GM18511 (cell line): ENCODE data around the gene RASAL2.

Experiments used
- ATAC-seq: cut with Tn5 transposase; IDR thresholded peaks from one replicate; pipeline ENCODE4 v1.9.1; 2021; ENCODE audit warnings: mild to moderate bottlenecking, moderate library complexity; ENCODE audit not compliant: unreplicated experiment

The RASAL2 gene

DNA sequence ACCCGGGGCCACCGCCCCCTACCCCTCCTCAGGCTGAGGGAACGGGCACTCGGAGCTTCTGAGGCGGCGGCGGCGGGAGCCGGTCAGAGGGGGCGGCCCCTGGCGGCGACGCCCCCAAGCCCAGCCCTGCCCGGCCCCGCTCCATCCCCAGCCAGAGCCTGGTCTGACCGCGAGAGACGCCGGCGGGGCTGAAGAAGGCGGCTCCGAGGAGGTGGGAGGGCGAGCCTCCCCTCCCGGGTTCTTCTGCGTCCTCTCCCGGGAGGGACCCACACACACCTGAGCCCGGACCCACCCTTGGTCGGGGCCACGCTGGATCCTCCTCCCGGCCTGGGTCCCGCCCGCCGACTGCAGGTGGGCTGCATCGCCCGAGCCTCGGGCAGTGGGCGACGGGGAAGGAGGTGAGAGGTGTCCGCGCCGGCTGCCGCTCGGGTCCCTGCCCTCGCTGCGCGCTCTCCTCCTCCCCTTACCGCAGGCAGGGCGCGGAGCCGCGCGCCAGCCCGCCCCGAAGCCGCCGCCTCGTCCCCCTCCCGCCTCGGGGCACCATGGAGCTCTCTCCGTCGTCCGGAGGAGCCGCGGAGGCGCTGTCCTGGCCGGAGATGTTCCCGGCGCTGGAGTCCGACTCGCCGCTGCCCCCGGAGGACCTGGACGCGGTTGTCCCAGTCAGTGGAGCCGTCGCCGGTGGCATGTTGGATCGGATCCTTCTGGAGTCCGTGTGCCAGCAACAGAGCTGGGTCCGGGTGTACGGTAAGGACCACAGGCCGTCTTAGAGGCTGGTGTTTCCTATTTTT is at the start of gene RASAL2:
Gene RASAL2, plus strand, starts transcription at position 154 of the 788 bp plus-strand sequence. Its CDS starts 389 bp downstream, at position 543.
- ATAC-seq: peak; percentile 52

DNA sequence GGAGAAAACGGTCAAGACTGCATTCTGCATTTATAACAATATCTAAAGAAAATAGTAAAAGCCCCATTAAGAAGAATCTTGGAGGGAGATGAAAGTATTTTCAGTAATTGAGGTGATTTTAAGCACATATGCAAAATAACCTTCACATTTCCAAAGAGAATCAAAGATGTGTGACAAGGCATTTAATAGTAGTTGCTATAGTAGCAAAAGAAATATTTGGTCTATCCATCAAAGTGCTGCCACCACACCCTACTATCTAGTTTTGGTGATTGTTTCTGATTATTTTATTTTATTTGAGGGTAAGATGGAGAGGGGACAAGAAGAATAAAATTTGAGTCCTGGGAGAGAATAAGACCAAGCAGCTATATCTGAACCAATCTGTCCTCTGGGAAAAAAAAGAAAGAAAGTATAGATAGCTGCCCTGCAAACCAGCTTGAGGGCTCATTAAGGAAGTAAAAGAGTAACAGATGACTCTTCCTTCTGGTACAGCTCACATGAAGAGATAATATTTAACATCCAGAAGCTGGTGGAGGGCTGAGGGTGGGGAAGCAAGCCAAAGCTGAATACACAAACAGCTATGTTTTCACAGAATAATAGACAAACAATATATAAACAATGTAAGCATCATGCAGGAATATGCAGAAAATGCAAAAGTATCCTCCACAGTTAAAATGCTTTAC is 47.2 kb upstream of the RASAL2 start:
- no peak for ATAC-seq

DNA sequence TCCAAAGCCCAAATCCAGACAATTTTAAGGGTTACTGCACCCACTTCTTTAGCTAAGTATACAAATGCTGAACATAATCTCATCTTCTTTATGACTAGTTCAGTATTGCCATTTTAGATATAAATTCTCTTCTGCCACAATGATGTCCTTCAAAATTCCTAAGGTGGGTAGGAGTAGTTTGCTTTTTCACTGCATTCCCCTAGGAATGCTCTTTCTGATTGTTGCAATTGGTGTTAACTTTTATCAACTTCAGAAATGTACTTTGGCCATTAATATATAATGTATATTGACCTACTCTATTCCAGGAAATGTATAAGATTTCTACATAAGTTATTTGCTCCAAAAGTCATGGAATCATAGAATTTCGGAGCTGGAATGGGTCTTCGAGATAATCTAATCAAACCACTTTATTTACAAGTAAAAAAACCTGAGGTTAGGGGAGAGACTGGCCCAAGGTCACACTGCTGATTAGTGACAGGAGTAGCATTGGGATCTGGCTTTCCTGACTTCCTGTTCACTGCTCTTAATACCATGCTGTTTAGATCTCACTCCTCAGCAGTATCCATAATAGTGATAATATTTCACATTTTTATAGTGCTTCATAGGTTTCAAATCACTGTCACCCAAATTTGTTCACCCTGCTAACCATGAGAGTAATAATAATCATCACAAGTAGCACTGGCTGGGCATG is 46.4 kb upstream of the RASAL2 start:
- no peak for ATAC-seq

DNA sequence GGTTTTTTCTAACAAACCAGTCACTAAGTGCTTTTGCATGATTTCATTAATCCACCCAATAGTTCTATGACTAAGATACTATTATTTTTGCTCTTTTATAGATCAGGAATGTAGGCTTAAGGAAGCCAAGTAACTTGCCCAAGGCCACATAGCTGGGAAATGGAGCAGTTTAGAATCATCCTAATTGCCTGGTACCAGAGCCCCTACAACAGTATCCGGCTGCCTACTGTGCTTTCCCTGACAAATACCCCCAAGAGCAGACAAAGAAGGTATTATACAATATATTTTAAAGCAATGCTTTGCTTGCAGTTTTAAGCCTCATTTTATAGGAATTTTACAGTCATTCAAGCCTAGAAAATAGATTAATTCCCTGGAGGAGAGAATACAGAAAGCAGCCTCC is 45.5 kb upstream of the RASAL2 start:
- ATAC-seq: no peak

DNA sequence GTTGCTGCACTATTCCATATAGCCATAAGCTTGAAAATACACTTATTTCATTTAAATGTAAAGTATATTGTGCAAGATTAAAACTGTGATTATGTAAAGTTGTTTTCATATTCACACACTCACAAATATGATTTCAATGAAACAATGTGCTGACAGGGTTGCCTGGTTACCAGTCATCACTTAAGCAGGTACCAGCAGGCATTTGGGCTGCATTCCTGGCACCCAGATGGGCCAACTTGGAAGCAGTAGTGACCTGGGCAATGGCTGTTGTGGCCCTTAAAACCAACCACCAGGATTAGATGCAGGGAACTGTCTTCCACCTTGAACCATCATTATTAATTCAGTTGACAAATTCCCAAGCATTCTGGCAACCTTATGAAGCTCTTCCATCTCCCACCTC is 45.0 kb upstream of the RASAL2 start:
- no peak for ATAC-seq

DNA sequence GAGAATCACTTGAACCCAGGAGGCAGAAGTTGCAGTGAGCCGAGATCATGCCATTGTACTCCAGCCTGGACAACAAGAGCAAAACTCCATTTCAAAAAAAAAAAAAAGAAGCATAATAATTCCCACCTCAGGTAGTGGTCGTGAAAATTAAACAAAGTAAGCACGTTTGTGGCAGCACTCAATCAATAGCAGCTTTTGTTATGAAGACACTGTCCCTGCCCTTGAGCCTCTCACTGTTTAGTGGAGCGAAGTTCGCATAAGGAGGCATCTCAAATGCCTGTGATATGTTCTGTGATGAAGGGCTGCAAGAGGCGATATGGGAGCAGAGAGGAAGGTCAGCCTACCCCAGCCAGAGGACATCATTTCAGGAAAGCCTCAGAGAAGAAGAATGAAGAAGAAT is 43.8 kb upstream of the RASAL2 start:
- no peak for ATAC-seq

DNA sequence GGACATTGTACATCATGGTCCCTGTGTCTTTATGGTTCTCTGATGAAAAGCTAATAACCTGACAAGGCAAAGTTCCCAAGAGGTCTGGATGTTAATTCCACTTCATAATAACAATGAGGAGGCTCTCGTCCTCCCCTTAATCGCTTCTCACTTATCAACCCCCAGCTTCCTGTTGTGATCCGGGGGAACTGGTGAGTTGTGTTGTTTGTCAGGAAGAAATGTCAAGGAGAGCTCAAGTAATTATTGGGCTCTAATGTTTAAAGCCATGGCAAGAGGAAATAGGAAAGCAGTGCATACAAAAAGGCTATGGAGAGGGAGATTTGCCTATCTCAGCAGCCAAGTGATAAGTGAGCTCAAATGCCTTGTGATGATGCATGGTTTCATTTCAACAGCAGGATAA is 42.8 kb upstream of the RASAL2 start:
- ATAC-seq: no peak

DNA sequence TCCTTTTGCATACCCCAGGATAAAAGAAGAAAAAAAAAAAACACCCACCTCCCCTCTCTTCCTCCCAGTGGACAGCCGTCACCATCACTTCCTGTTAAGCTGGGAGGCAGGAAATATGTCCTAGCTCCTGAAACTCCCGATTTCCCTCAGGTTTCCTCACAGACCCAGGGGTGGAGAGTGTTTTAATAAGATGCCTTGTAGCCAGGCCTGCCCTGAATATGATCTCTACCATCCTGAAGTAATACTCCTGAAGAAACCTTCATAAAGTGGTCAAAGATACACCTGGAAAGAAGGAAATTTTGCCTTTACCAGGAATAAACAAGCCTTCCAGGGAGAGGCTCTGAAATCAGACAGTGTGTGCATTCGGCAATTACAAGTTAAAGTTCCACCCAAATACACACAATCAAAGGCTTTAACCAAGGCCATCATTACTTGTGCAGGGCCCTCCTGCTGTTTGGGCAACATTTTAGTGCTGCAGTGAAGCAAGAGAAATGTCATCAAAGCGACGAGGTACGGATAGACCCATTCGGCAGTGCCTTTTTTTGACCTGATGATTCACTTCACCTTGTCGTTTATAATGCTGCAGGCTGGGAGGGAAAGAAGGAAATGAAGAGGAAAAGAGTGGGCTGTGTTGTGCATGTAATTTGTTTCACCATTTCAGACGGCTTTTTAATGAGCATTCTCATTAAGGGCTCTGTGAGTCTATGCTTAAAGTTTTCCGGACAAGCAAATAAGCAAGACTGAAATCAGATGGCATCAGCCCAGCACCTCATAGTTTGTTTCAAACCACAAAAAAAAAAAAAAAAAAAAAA is 41.0 kb upstream of the RASAL2 start:
- no peak for ATAC-seq

DNA sequence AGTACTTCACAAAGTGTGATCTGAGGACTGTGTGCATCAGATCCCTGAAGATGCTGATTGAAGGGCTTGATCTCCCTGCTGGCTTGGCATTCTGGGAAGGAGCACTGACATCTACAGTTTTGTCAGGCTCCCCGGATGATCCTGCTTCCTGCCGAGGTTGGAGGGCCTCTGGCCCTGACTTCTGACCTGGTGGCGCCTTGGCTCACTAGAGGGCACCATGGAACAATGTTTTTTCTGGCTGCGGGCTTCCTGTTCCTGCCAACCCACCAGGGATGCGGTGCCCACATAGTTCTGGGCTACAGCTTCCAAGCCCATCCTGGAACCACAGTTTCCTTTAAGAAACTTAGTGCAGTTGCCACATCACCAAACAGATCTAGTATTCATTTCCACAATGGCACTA is 38.8 kb upstream of the RASAL2 start:
- ATAC-seq: no peak

DNA sequence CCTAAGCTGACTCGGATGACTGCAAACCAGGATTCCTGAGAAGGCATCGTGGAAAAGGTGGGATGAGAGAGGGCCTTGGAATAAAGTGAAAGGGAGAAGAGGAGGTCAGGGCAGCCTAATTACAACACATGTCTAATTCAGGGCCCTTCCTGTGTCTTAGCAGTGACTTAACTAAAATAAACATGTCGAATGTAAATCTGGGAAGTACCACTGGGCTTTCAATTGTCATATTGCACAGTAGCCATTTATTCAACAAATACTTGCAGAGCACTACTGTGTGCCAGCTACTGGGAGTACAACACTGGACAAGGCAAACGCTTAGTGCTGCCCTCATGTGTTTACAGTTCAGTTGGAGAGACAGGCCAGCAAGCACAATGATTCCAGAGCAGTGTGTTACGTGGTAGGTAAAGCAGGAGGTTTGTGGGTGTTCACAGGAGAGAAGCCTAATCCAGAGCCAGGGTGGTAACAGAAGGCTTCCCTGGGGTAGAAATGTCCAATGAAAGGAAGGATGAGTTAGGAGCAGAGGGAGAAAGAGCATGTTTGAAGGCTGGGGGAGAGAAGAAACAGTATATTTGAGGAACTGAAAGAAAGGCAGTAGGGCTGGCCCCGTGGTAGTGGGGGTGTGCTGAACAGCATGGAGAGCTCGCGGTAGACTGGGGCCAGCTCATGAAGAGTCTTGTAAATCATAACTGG is 38.0 kb upstream of the RASAL2 start:
- peak; percentile 96 for ATAC-seq

DNA sequence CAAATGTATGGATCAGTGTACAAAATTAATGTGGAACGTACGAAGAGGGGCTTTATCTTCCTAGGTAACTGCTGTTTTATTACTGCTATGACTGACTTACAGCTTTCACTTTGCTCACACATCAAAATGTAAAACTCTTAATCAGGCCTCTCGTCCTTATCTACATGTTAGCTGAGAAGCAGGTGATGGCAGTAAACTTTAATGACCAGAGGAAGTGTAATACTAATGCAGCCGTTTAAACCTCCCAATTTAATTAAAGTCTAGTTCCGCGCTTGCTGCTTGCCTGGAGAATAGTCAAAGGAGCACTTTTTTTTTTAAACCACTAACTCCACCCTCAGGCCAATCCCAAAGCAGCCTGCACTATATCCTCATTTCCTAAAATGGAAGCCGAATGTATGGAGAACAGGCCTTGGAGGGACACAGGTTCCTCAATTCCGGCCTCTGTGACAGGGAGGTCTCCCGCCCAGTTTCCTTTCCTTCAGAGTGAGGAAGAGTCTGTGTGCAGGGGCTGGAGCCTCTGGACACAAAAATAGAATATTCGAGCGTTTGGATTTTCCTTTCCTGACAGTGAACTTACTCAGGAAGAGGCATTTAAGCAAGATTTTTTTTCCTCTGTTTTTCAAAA is 36.7 kb upstream of the RASAL2 start:
- no peak for ATAC-seq

DNA sequence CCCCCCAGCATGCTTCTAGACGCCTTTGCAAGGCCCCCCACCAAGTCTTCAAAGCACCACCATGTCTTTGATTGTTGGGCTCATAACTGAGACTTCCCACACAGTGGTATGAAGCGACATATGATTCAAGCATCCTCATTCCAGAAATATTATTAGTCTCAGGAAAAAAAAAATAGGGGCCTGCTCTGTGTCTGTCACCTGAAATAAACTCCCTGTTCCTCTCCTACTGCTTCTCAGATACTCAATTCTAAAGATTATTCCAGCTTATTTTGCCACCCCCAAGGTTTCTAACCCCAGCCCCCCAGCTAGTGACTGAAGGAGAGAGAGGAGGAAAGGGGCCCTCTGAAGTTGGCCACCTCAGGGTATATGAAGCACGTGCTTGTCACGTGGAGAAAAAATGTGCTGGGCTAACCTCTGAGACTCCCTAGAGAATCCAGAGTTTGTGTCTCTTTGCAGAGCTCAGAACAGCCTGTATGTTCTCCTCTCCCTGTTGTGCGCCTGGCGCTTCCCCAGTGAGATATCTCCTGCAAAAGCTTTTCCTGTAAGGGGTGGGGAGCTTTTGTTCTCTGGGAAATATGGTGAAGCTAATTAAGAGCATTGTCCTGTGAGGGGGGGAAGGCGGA is 35.9 kb upstream of the RASAL2 start:
- ATAC-seq: no peak

DNA sequence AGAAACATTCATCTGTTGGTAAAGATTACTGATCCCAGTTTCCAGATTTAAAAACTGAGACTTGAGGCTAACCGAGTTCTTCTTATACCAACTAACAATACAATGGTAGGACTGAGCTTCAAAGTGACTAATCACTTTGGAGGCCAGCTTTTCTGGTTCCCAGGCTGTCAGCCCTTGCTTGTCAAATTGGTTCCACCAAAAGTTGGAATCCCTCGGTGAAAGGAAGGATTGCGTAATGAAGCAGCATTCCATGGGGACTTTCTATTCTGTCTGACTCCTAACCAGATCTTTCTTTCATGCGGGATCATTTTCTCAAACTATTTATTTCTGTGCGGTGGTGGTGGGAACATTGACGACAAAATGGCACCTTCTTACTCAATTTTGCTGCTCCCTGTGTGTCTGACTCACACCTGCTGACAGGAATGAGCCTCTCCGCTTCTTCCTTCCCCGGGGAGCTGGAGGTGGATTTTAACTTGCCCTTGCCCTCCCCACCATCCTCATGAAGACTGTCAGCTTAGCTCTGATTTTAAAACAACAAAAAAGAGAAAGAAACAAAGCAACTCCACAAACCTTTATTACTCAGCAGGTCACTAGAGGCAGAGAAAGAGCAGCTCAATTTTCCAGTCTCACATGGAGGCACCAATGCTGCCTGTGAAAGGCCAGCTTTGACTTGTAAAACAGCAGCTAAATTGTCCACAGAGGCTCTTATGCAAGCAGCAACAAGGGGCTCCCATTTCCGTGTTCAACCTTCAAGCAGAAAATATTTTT is 32.9 kb upstream of the RASAL2 start:
- ATAC-seq: no peak

DNA sequence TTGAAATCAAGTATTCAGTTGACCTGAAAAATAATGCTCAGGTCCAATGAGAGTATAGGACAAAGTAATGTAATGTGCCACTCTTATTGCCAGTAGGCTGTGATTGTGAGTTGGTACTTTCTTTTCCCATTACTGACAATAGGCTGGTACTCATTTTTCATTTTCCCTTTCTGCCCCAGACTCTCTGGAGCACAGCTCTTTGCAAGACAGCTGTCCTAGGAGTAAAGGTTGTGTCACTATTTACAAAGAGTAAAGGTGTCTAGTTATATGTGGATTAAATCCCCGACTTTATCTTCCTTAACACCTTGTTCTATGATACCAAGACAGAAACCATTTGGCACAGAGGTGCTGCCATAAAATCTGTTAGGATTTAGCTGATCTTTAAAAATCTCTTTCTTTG is 32.3 kb upstream of the RASAL2 start:
- no peak for ATAC-seq

DNA sequence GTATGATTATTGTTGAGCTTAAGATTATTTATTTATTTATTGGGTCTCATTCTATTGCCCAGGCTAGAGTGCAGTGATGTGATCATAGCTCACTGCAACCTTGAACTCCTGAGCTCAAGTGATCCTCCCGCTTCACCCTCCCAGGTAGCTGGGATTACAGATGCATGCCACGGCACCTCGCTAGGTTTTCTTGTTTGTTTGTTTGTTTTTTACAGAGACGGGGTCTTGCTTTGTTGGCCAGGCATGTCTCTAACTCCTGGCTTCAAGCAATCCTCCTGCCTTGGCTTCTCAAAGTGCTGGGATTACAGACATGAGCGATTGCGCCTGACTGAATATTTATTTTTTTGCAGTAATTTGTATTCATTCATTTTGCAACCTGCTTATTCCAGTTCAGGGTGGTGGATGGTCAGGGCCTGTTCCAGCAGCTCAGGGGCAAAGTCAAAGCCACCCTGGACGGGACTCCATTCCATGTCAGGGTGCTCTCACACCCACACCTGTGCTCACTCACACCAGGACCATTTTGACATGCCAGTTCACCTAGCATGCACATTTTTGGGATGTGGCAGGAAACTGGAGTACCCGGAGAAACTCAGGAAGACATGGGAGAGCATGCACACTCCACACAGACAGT is 29.6 kb upstream of the RASAL2 start:
- ATAC-seq: no peak

DNA sequence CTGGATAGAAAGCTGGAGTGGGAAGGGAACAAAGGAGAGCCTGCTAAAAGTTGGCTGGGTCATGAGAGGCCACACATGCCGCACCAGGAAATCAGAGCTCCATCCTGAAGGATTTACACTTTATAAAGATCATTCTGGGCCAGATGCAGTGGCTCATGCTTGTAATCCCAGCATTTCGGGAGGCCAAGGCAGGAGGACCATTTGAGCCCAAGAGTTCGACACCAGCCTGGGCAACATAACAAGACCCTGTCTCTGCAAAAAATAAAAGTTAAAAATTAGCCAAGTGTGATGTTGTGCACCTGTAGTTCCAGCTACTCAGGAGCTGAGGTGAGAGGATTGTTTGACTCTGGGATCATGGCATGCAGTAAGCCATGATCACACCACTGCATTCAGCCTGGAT is 28.7 kb upstream of the RASAL2 start:
- no peak for ATAC-seq

DNA sequence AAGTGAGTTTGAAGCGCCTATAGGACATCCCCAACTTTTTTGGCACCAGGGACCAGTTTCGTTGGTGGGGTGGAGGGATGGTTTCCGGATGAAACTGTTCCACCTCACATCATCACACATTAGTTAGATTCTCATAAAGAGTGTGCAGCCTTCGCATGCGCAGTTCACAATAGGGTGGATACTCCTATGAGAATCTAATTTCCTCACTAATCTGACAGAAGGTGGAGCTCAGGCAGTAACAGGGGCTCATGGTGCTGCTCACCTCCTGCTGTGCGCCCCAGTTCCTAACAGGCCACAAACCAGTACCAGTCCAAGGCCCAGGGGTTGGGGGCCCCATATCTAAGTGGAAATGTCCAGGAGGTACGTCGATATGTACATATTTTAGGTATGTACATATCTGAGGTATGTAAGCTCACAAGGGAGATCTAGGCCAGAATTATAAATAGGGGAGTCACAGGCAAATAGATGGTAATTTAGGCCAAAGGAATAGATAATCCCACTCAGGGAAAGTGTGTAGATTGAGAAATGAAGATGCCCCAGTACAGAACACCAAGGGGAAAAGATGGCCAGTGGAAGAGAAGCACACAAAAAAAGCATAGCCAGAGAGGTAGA is 27.5 kb upstream of the RASAL2 start:
- peak; percentile 27 for ATAC-seq
